GM15510 (cell line): ENCODE results near the gene PRMT9.

Experiments
- POLR2A ChIP-seq: IDR thresholded peaks from 3 replicates; pipeline ENCODE4 v1.6.1; 2011; ENCODE audit warnings: borderline replicate concordance; ENCODE audit not compliant: insufficient read length; ENCODE audit errors: extremely low read depth

The PRMT9 gene

GRCh38 chr4:147640331-147640730 is 43.6 kb downstream of the PRMT9 start:
- no peak for TF ChIP-seq POLR2A

DNA sequence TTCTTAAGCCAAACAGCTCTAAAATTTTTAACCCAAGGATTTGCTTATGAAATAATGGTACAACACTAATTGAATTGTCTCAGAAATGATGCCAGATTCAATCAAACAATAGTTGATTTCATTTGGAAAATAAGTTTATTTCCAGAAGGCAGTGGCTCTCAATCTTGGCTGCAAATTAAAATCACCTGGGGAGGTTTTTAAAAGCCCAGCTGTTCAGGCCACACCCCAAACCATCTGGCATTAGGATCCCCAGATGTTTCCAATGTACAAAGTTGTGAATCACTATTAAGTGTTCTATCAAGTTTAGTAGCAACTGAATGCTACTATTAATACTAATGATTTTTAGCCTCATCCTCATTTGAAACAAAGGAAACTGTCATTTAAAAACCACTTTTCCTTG is 44.6 kb downstream of the PRMT9 start:
- TF ChIP-seq POLR2A = no peak

DNA sequence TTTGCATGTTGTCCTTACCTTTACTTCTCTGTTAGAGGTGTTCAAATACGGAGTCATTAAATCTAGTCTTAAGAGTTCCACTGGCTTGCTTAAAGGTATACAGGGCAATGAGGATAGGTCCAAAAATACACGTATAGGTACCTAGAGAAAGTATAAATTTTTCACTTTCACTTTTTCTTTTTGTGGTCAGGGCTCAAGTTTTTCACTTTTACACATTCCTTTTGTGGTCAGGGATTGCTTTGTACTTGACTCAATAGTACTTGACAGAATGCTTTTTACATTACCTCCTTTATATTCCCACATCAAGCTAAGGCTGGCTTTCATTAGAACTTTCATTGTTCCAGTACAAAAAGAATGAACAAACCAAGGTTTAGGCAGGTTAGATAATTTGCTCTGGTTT is 45.0 kb downstream of the PRMT9 start:
- TF ChIP-seq POLR2A = no peak

GRCh38 chr4:147638365-147638764 is 45.6 kb downstream of the PRMT9 start:
- TF ChIP-seq POLR2A = no peak

DNA sequence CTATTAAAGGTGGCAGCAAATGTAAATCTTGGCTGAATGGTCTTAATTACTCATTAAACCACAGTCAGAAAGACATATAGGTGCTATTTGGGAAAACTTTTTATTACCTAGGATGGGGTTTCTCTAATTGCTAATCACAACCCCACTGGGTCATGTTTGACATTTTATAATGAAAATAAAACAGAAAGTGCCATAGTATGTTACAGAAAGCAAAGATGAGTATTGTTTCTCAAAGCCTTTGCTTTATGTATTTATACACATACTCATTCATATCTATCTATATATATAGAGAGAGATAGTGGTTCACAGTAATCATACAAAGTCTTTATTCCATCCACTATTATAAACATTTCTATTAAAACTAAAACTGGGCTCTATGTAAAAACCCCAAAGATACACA is 48.6 kb downstream of the PRMT9 start:
- no peak for TF ChIP-seq POLR2A

- no peak for TF ChIP-seq POLR2A
Measured at GRCh38 chr4:147633643-147634042, 50.3 kb downstream of the PRMT9 start.

GRCh38 chr4:147633113-147633512 is 50.9 kb downstream of the PRMT9 start:
- no peak for TF ChIP-seq POLR2A

- TF ChIP-seq POLR2A = no peak
Measured at GRCh38 chr4:147629783-147630730, 53.9 kb downstream of the PRMT9 start.

GRCh38 chr4:147628415-147628814 is 55.5 kb downstream of the PRMT9 start:
- no peak for TF ChIP-seq POLR2A

- TF ChIP-seq POLR2A = no peak
Measured at GRCh38 chr4:147626903-147627302, 57.1 kb downstream of the PRMT9 start.

DNA sequence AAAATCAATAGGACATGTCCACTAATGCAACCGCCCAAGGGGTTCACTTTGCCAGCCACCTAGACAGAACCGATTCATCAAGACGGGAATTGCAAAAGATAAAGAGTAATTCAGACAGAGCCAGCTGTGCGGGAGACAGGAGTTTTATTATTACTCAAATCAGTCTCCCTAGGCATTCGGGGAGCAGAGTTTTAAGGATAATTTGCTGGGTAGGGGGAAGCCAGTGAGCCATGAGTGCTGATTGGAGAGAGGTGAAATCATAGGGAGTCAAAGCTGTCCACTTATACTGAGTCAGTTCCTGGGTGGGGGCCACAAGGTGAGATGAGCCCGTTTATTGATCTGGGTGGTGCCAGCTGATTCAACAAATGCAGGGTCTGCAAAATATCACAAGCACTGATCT is 58.2 kb downstream of the PRMT9 start:
- no peak for TF ChIP-seq POLR2A

- TF ChIP-seq POLR2A = no peak
Measured at GRCh38 chr4:147620315-147620714, 63.6 kb downstream of the PRMT9 start.

GRCh38 chr4:147617841-147618691 is 65.9 kb downstream of the PRMT9 start:
- TF ChIP-seq POLR2A = no peak

DNA sequence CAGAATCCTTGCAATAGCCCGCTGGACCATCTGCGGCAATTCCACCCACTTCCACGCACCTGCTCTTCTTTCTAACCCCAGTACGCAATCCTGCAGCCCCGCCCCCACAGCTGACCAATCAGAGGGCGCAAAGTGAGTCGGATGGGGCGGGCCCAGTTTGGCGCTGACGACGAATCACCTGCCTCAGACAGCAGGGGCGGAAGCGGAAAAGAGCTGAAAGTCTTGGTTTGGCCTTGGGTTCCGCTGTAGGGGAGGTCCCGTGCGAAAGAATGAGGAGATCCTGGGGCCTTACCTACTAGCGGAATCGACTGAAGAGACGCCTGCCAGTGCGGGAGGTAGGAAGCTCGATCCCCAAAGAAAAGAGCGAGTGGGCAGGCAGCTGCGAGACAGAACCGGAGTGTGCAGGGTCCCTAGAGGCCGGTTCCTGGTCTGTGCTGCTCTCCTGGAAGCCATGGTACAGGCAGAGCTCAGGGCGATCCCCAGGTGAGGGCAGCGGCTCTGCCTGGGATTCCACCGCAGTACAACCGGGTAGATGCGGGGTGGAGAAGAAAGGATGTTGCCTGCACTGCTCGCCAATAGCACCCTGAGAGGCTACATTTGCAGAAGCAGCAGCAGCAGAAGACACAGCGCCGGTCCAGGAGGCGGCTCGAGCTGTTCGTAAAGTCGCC is 66.7 kb downstream of the PRMT9 start, which contains the start of gene TMEM184C:
TSS of gene TMEM184C (plus strand) at position 225 of the 668 bp plus-strand sequence. CDS start 560 bp downstream, outside the sequence.
- TF ChIP-seq POLR2A = peak; percentile 79

DNA sequence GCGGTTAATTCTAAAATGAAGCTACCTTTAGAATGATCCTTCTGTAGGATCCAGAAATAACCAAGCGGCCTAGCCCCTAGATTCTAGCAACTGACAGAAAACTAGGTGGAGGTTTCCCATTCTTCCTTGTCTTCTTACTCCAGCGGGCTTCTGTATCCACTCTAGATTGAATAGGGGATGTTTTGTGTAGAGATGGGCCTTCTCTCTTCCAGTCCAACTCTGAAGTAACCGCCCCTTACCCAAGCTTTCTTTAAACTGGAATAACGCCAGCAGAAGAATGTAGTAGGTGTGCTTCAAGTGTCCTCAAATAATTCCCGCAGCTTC is 67.2 kb downstream of the PRMT9 start:
- no peak for TF ChIP-seq POLR2A
